Fibroblast of lung (primary cell): ENCODE results near the gene ARL9.

Source experiments
- CTCF ChIP-seq, 2 donors: IDR thresholded peaks in 1 of 2; conservative IDR thresholded peaks in 1 of 2; 1 replicate in 1 of 2; 2 replicates in 1 of 2; pipeline ENCODE4 v1.5.1; 2011 to 2012; ENCODE audit warnings: low read length in 2 of 2, control low read depth in 1 of 2, inconsistent platforms in 1 of 2, low read depth in 1 of 2, mild to moderate bottlenecking in 1 of 2
- EZH2 ChIP-seq: IDR thresholded peaks from 2 replicates; pipeline ENCODE4 v1.5.1; 2012; ENCODE audit warnings: low read length, control low read depth, mild to moderate bottlenecking; ENCODE audit errors: missing control alignments

- TF ChIP-seq CTCF (conservative IDR thresholded peaks at IDR 0.05 in 1 of 2, IDR thresholded peaks at IDR 0.05 in 1 of 2; ENCODE audit: low read depth in 1 of 2, low read length in 2 of 2), result peak; percentile 79 to 98
- TF ChIP-seq EZH2, result no peak
These were observed 39.1 kb downstream of the ARL9 start for GRCh38 chr4:56544573-56545131.
